Osteoblast (primary cell): ENCODE results near the gene HYAL2. TPM values are rescaled to one million over a fixed set of nuclear protein-coding genes. Genes with fewer than 3 reads are reported as not detected.

Experiments used
- DNase-seq: peaks from one replicate; pipeline ENCODE4 v3.0.0; 2011; ENCODE audit warnings: low spot score, mixed read lengths; ENCODE audit not compliant: insufficient read length; ENCODE audit errors: missing footprints
- H2AFZ ChIP-seq: 2 replicates; pipeline ENCODE4 v1.6.0; 2011; ENCODE audit warnings: mild to moderate bottlenecking, low read length
- H3K27ac ChIP-seq: 2 replicates; pipeline ENCODE4 v1.5.1; 2011; ENCODE audit warnings: mild to moderate bottlenecking, low read depth, low read length, moderate library complexity
- H3K27me3 ChIP-seq: 2 replicates; pipeline ENCODE4 v1.6.0; 2012; ENCODE audit warnings: mild to moderate bottlenecking, control low read depth, inconsistent platforms, low read length, moderate library complexity; ENCODE audit not compliant: insufficient read depth
- H3K36me3 ChIP-seq: 2 replicates; pipeline ENCODE4 v1.5.1; 2011; ENCODE audit warnings: mild to moderate bottlenecking, low read length, control low read depth, moderate library complexity; ENCODE audit not compliant: insufficient read depth
- H3K4me1 ChIP-seq: 2 replicates; pipeline ENCODE4 v1.5.1; 2011; ENCODE audit warnings: mild to moderate bottlenecking, low read length, control low read depth, moderate library complexity; ENCODE audit not compliant: insufficient read depth
- H3K4me2 ChIP-seq: 2 replicates; pipeline ENCODE4 v1.6.0; 2011; ENCODE audit warnings: mild to moderate bottlenecking, low read length; ENCODE audit not compliant: insufficient read depth
- H3K4me3 ChIP-seq: fragments of 200-600 bp; sonication (generic); 3 replicates; pipeline ENCODE4 v1.5.1; 2012; ENCODE audit warnings: mild to moderate bottlenecking, low read length, inconsistent platforms; ENCODE audit not compliant: insufficient read depth
- H3K79me2 ChIP-seq: 2 replicates; pipeline ENCODE4 v1.6.0; 2012; ENCODE audit warnings: mild to moderate bottlenecking, low read length, control low read depth, inconsistent platforms; ENCODE audit not compliant: insufficient read depth
- H3K9me3 ChIP-seq: 2 replicates; pipeline ENCODE4 v1.5.1; 2011; ENCODE audit warnings: low read depth, low read length, control low read depth
- H4K20me1 ChIP-seq: 2 replicates; pipeline ENCODE4 v1.6.0; 2012; ENCODE audit warnings: mild to moderate bottlenecking, low read length, control low read depth; ENCODE audit not compliant: insufficient read depth
- CTCF ChIP-seq: IDR thresholded peaks from 2 replicates; pipeline ENCODE4 v1.5.1; 2011; ENCODE audit warnings: mild to moderate bottlenecking, low read depth, low read length, moderate library complexity; ENCODE audit errors: extremely low read depth
- total RNA-seq: library from RNA; depleted of rRNA; stranded (reverse); fragments of >200 nt; gene quantifications from 2 replicates; pipeline ENCODE4 v1.2.3, GENCODE V29; 2012

The HYAL2 gene
- total RNA-seq, 1 donor: 32.9 TPM

GRCh38 chr3:50298836-50299637, 23.5 kb downstream of the HYAL2 start, which contains the start of the genes HYAL3 and NAA80:
HYAL3 (minus strand) TSS chr3:50299405; CDS start chr3:50295602, 3,803 bp downstream.
NAA80 (minus strand) TSS chr3:50299405; CDS start chr3:50297463, 1,942 bp downstream.
- Histone ChIP-seq H3K4me2 (peak within 1 kb of the TSS; percentile 86), H3K9me3 (no peaks in the 10 kb centered on the region), H4K20me1 (no peaks in the 10 kb centered on the region), H3K36me3 (no peaks in the 10 kb centered on the region), H3K4me1 (peaks cover 21% of the 10 kb centered on the region), H3K4me3 (peak within 1 kb of the TSS; percentile 78), H3K79me2 (peaks cover 12% of the 10 kb centered on the region), H3K27me3 (no peaks in the 10 kb centered on the region), H2AFZ (peak within 1 kb of the TSS; percentile 98), H3K27ac (peak within 1 kb of the TSS; percentile 85)
- TF ChIP-seq CTCF: no peak
- DNase-seq: peak; percentile 100

GRCh38 chr3:50297896-50298725, 24.4 kb downstream of the HYAL2 start:
- Histone ChIP-seq H3K4me2 (peak overlapping the region; percentile 86), H3K4me3 (peak overlapping the region; percentile 78), H3K4me1 (peaks cover 21% of the 10 kb centered on the region), H3K36me3 (no peaks in the 10 kb centered on the region), H2AFZ (no peak overlapping the region), H3K79me2 (peaks cover 12% of the 10 kb centered on the region), H3K27me3 (no peaks in the 10 kb centered on the region), H3K9me3 (no peaks in the 10 kb centered on the region), H4K20me1 (no peaks in the 10 kb centered on the region), H3K27ac (peak overlapping the region; percentile 54)
- peak; percentile 92 for DNase-seq
- TF ChIP-seq CTCF: peak; percentile 32

GRCh38 chr3:50297384-50297775, 25.2 kb downstream of the HYAL2 start:
- Histone ChIP-seq H2AFZ (no peak overlapping the region), H3K4me1 (peaks cover 26% of the 10 kb centered on the region), H3K36me3 (no peaks in the 10 kb centered on the region), H3K4me3 (no peak overlapping the region), H3K27ac (no peak overlapping the region), H3K27me3 (no peaks in the 10 kb centered on the region), H3K79me2 (peaks cover 12% of the 10 kb centered on the region), H3K9me3 (no peaks in the 10 kb centered on the region), H3K4me2 (no peak overlapping the region), H4K20me1 (no peaks in the 10 kb centered on the region)
- no peak for DNase-seq
- TF ChIP-seq CTCF: no peak
